Measurements from ENCODE around the gene CBX3.

GRCh38 chr7:26199301-26200037 is 2.1 kb upstream of the CBX3 start:
- TF ChIP-seq CTCF (IDR thresholded peaks at IDR 0.05) (no peak), POLR2A (IDR thresholded peaks at IDR 0.05) (peak; percentile 55)
